H1 (cell line): ENCODE results near the gene POLR2C. TPM values are rescaled to one million over a fixed set of nuclear protein-coding genes. Genes with fewer than 3 reads are reported as not detected.

Experiments used
- CTCF ChIA-PET: fragments of 300-600 bp; sonication (Branson Sonifier 250); formaldehyde crosslinking; loops from one replicate; lab custom pipeline; 2021; ENCODE audit not compliant: partially characterized antibody; lab: Charles Lee
- POLR2A ChIA-PET: fragments of 300-600 bp; sonication (Branson Sonifier 250); formaldehyde crosslinking; loops from one replicate; lab custom pipeline; 2021; ENCODE audit warnings: inconsistent platforms; ENCODE audit not compliant: partially characterized antibody; lab: Charles Lee
- DNase-seq, 2 experiments: peaks; one replicate each; pipeline versions ENCODE4 v3.0.0 to v3.0.0-alpha.2; 2010 to 2022; ENCODE audit warnings: low spot score in 2 of 2, low read depth in 1 of 2, mixed read lengths in 1 of 2
- FAIRE-seq: peaks from 2 replicates; lab custom pipeline; 2011; peaks lifted over from hg19 to GRCh38; lab: Jason Lieb, UNC
- H2AFZ ChIP-seq: 2 replicates; pipeline ENCODE4 v1.8.1; 2012; ENCODE audit warnings: low read length, inconsistent platforms
- H2AK5ac ChIP-seq: 2 replicates; pipeline ENCODE4 v1.6.1; 2013; ENCODE audit warnings: low read depth, low read length
- H2BK120ac ChIP-seq: replicated peaks from 2 replicates; pipeline ENCODE3; 2013; ENCODE audit warnings: low read depth, low read length, inconsistent platforms
- H2BK12ac ChIP-seq: 2 replicates; pipeline ENCODE4 v1.6.1; 2013; ENCODE audit warnings: low read depth, low read length
- H2BK15ac ChIP-seq: 2 replicates; pipeline ENCODE4 v1.6.1; 2013; ENCODE audit warnings: low read length
- H2BK20ac ChIP-seq: 2 replicates; pipeline ENCODE4 v1.6.1; 2013; ENCODE audit warnings: low read length
- H2BK5ac ChIP-seq: 2 replicates; pipeline ENCODE4 v1.6.1; 2013; ENCODE audit warnings: low read depth, low read length
- H3K14ac ChIP-seq: 2 replicates; pipeline ENCODE4 v1.6.1; 2013; ENCODE audit warnings: inconsistent platforms; ENCODE audit not compliant: insufficient read length
- H3K18ac ChIP-seq: 2 replicates; pipeline ENCODE4 v1.6.1; 2013; ENCODE audit warnings: low read length; ENCODE audit errors: extremely low read depth
- H3K23ac ChIP-seq: 2 replicates; pipeline ENCODE4 v1.6.1; 2013; ENCODE audit warnings: inconsistent platforms; ENCODE audit not compliant: insufficient read length
- H3K23me2 ChIP-seq: 2 replicates; pipeline ENCODE4 v1.6.1; 2013; ENCODE audit warnings: low read depth, low read length
- H3K27ac ChIP-seq: 2 replicates; pipeline ENCODE4 v1.6.1; 2011; ENCODE audit warnings: low read depth, low read length, inconsistent platforms
- H3K27me3 ChIP-seq, 4 experiments: replicated peaks in 1 of 4; 1 replicate in 1 of 4; 2 replicates in 3 of 4; pipeline versions ENCODE4 v1.6.1 to v1.8.1; 2011 to 2013; ENCODE audit warnings: low read length in 3 of 4, mild to moderate bottlenecking in 3 of 4, inconsistent platforms in 2 of 4, mixed read lengths in 2 of 4, moderate library complexity in 1 of 4; ENCODE audit not compliant: control insufficient read depth in 3 of 4, insufficient read depth in 3 of 4; ENCODE audit errors: extremely low read depth in 1 of 4
- H3K36me3 ChIP-seq, 4 experiments: 2 replicates each; pipeline versions ENCODE4 v1.6.1 to v1.8.1; 2011 to 2013; ENCODE audit warnings: mild to moderate bottlenecking in 4 of 4, low read length in 3 of 4, moderate library complexity in 2 of 4, control low read depth in 1 of 4, inconsistent platforms in 1 of 4; ENCODE audit not compliant: insufficient read depth in 4 of 4, control insufficient read depth in 2 of 4
- H3K4ac ChIP-seq: replicated peaks from 2 replicates; pipeline ENCODE3; 2013; ENCODE audit warnings: low read length, low read depth, mixed read lengths, inconsistent platforms; ENCODE audit not compliant: insufficient read length
- H3K4me1 ChIP-seq, 4 experiments: replicated peaks in 1 of 4; 1 replicate in 1 of 4; 2 replicates in 3 of 4; pipeline versions ENCODE4 v1.6.1 to v1.8.1; 2011 to 2013; ENCODE audit warnings: low read length in 3 of 4, inconsistent platforms in 2 of 4, mixed read lengths in 1 of 4; ENCODE audit not compliant: insufficient read depth in 4 of 4, control insufficient read depth in 3 of 4
- H3K4me2 ChIP-seq, 2 experiments: 2 replicates each; pipeline versions ENCODE4 v1.6.1 to v1.8.1; 2011 to 2013; ENCODE audit warnings: low read depth in 2 of 2, low read length in 2 of 2, control low read depth in 1 of 2, inconsistent platforms in 1 of 2, mild to moderate bottlenecking in 1 of 2; ENCODE audit not compliant: insufficient read depth in 1 of 2
- H3K4me3 ChIP-seq, 4 experiments: fragments of 200-600, 300-600 bp in 1 of 4; sonication (generic), shearing (Covaris generic), sonication (Bioruptor Twin) in 1 of 4; 2 replicates each; pipeline versions ENCODE4 v1.5.1 to v1.8.1; 2011 to 2016; ENCODE audit warnings: low read length in 4 of 4, low read depth in 3 of 4, control low read depth in 2 of 4, inconsistent platforms in 2 of 4, mild to moderate bottlenecking in 2 of 4, mixed read lengths in 1 of 4, moderate library complexity in 1 of 4; ENCODE audit not compliant: insufficient read depth in 2 of 4; ENCODE audit errors: extremely low read depth in 1 of 4
- H3K56ac ChIP-seq: replicated peaks from 2 replicates; pipeline ENCODE3; 2013; ENCODE audit warnings: low read depth, mild to moderate bottlenecking, mixed read lengths, low read length, inconsistent platforms; ENCODE audit not compliant: insufficient read length
- H3K79me1 ChIP-seq: 2 replicates; pipeline ENCODE4 v1.6.1; 2013; ENCODE audit warnings: low read depth, low read length, control low read depth
- H3K79me2 ChIP-seq, 2 experiments: 2 replicates each; pipeline versions ENCODE4 v1.6.1 to v1.8.1; 2012 to 2013; ENCODE audit warnings: low read length in 2 of 2, mild to moderate bottlenecking in 2 of 2, inconsistent platforms in 1 of 2; ENCODE audit not compliant: insufficient read depth in 2 of 2, control insufficient read depth in 1 of 2
- H3K9ac ChIP-seq, 4 experiments: replicated peaks in 1 of 4; 1 replicate in 1 of 4; 2 replicates in 3 of 4; pipeline versions ENCODE4 v1.6.1 to v1.8.1; 2011 to 2013; ENCODE audit warnings: low read depth in 3 of 4, low read length in 3 of 4, control low read depth in 2 of 4, mild to moderate bottlenecking in 2 of 4, moderate library complexity in 2 of 4, inconsistent platforms in 1 of 4; ENCODE audit errors: extremely low read depth in 1 of 4
- H3K9me3 ChIP-seq, 2 experiments: 2 replicates each; pipeline versions ENCODE4 v1.6.1 to v1.8.1; 2012 to 2013; ENCODE audit warnings: mild to moderate bottlenecking in 2 of 2, moderate library complexity in 2 of 2, control low read depth in 1 of 2, inconsistent platforms in 1 of 2, low read depth in 1 of 2, low read length in 1 of 2, mixed read lengths in 1 of 2; ENCODE audit not compliant: insufficient read depth in 2 of 2
- H4K20me1 ChIP-seq, 2 experiments: replicated peaks in 1 of 2; 2 replicates each; pipeline versions ENCODE3 to v1.8.1; 2011 to 2013; ENCODE audit warnings: inconsistent platforms in 2 of 2, low read length in 2 of 2, mild to moderate bottlenecking in 1 of 2; ENCODE audit not compliant: insufficient read depth in 2 of 2, control insufficient read depth in 1 of 2
- H4K5ac ChIP-seq: 2 replicates; pipeline ENCODE4 v1.6.1; 2013; ENCODE audit warnings: low read length, low read depth, mixed read lengths, inconsistent platforms; ENCODE audit not compliant: insufficient read length
- H4K8ac ChIP-seq: 2 replicates; pipeline ENCODE4 v1.8.0; 2013; ENCODE audit warnings: mild to moderate bottlenecking, moderate library complexity, low read length, inconsistent platforms; ENCODE audit not compliant: insufficient read depth; ENCODE audit errors: extremely low read depth
- H4K91ac ChIP-seq: replicated peaks from 2 replicates; pipeline ENCODE3; 2013; ENCODE audit warnings: low read length, mixed read lengths, inconsistent platforms; ENCODE audit not compliant: insufficient read length
- GABPA ChIP-seq: IDR thresholded peaks from 2 replicates; pipeline ENCODE4 v1.6.1; 2011; ENCODE audit warnings: mild to moderate bottlenecking, low read length, moderate library complexity, borderline replicate concordance; ENCODE audit not compliant: insufficient read depth
- JUND ChIP-seq: IDR thresholded peaks from 2 replicates; pipeline ENCODE4 v1.6.1; 2011; ENCODE audit warnings: mild to moderate bottlenecking, improper control_type of control experiment, low read length
- RXRA ChIP-seq: IDR thresholded peaks from 2 replicates; pipeline ENCODE4 v1.6.1; 2011; ENCODE audit warnings: low read depth, mild to moderate bottlenecking, low read length, moderate library complexity; ENCODE audit not compliant: insufficient read depth
- SP1 ChIP-seq: IDR thresholded peaks from 2 replicates; pipeline ENCODE4 v1.6.1; 2011; ENCODE audit warnings: low read depth, low read length
- WGBS, 2 experiments: shearing (Covaris generic) in 1 of 2; methylation state at CpG; one replicate each; pipeline versions ENCODE4 v1.1.6 to v1.1.7; 2013 to 2015; ENCODE audit warnings: low lambda C conversion rate in 2 of 2, mixed read lengths in 2 of 2, inconsistent platforms in 1 of 2, low coverage in 1 of 2, missing lambda C conversion rate in 1 of 2; ENCODE audit not compliant: insufficient replicate concordance in 2 of 2, insufficient coverage in 1 of 2, insufficient read length in 1 of 2; ENCODE audit errors: extremely low coverage in 1 of 2, missing lambda C conversion rate in 1 of 2; 5-methylcytosine and 5-hydroxymethylcytosine counted together
- polyA plus RNA-seq, 7 experiments: library from polyadenylated mRNA; depleted of rRNA in 3 of 7; stranded (reverse) in 5 of 7; unstranded in 2 of 7; fragments of >200 nt in 5 of 7; fragments of 200-250 nt in 2 of 7; gene quantifications; 1 replicate in 5 of 7; 2 replicates in 1 of 7; 4 replicates in 1 of 7; pipeline versions ENCODE4 v1.2.1 to v1.2.3, GENCODE V29; 2011 to 2013; ENCODE audit warnings: missing spikeins in 2 of 7, mixed read lengths in 2 of 7
- total RNA-seq: library from RNA; stranded (reverse); fragmentation: NEBNext Ultra II Directional; extraction: Animal tissue kit (Norgen Biotek cat#: 25700); gene quantifications from 2 replicates; pipeline ENCODE4 v1.2.1, GENCODE V29; 2021

The POLR2C gene
- total and polyA plus RNA-seq, 2 of the 8 experiments (the other 6 are each of a cell fraction or from before 2014, with no cell fraction given), result 72.5 to 132 TPM

GRCh38 chr16:57470711-57471110, 8.2 kb downstream of the POLR2C start:
- H2BK120ac ChIP-seq, result no peak overlapping the region
- 94% methylated on average over 6 of the region's 6 CpGs; no CpG with 5 or more reads in 1 of the 2 experiments for WGBS, 2 experiments
- H2AK5ac ChIP-seq, result no peak overlapping the region
- no peak overlapping the region for H3K14ac ChIP-seq
- CTCF ChIA-PET, result interaction anchor here (1.1 to 15.0 kb wide), 4 partner anchors 9 to 69 kb away, joined by 3 to 210 read pairs (median 74); partner anchors contain the start of gene POLR2C
- peaks cover 5 to 30% (median 24%) of the 10 kb centered on the region in 4 experiments for H3K4me1 ChIP-seq
- peaks cover 5% of the 10 kb centered on the region; the same call in 1 of the 2 replicates for H3K79me1 ChIP-seq
- no peak overlapping the region for H3K4me3 ChIP-seq
- H3K23me2 ChIP-seq, result no peaks in the 10 kb centered on the region; the same call in 1 of the 2 replicates
- H4K8ac ChIP-seq, result no peak overlapping the region
- H2BK5ac ChIP-seq, result no peak overlapping the region
- H3K36me3 ChIP-seq, result peaks cover 18 to 65% (median 41%) of the 10 kb centered on the region in 4 experiments
- H2AFZ ChIP-seq, result no peak overlapping the region
- no peak overlapping the region for H3K18ac ChIP-seq
- H4K20me1 ChIP-seq, result peaks cover 2% of the 10 kb centered on the region in 2 experiments
- no peaks in the 10 kb centered on the region; a peak in 1 of 4 replicates for H3K79me2 ChIP-seq
- FAIRE-seq (no peak), DNase-seq (no peak)
- POLR2A ChIA-PET, result interaction anchor here (0.6 to 3.2 kb wide), 6 partner anchors 7 to 285 kb away, joined by 3 to 30 read pairs (median 6); partner anchors contain the start of genes CIAPIN1, COQ9, POLR2C and PSME3IP1
- no peaks in the 10 kb centered on the region for H3K9me3 ChIP-seq
- no peak overlapping the region for H4K91ac ChIP-seq
- H3K27me3 ChIP-seq, result no peaks in the 10 kb centered on the region
- H3K56ac ChIP-seq, result no peak overlapping the region
- H3K9ac ChIP-seq, result no peak overlapping the region
- no peak overlapping the region for H3K4me2 ChIP-seq
- H2BK20ac ChIP-seq, result no peak overlapping the region
- no peak overlapping the region for H3K4ac ChIP-seq
- no peak overlapping the region for H2BK15ac ChIP-seq
- H4K5ac ChIP-seq, result no peak overlapping the region
- no peak overlapping the region for H3K23ac ChIP-seq
- H2BK12ac ChIP-seq, result no peak overlapping the region
- H3K27ac ChIP-seq, result 0 out of 2 replicates have a peak overlapping the region, but pooled peaks have one; percentile 19
- TF ChIP-seq JUND (no peak), SP1 (no peak), GABPA (no peak), RXRA (no peak)
